ENCODE results near the gene COX6A2.
A peak's percentile ranks its signal among the peaks of the same experiment; 100 is the strongest.
"Not testable (repeated sequence)": the region's sequence is repeated elsewhere in the genome, so short reads cannot be mapped to it uniquely, and the experiment has no call there.

Gene COX6A2

GRCh38 chr16:31461921-31462804 is 34.0 kb upstream of the COX6A2 start:
- DNase-seq = no peak

GRCh38 chr16:31461201-31461920 is 33.2 kb upstream of the COX6A2 start:
- DNase-seq = no peak

GRCh38 chr16:31460582-31461002 is 32.4 kb upstream of the COX6A2 start:
- DNase-seq = no peak

- peak; percentile 100 for DNase-seq
Measured at GRCh38 chr16:31459687-31460581, 31.8 kb upstream of the COX6A2 start.

GRCh38 chr16:31458844-31459686 is 30.9 kb upstream of the COX6A2 start, which contains the start of gene ARMC5:
TSS of gene ARMC5 (plus strand) at chr16:31459501. CDS start at chr16:31459525, 24 bp downstream.
- peak; percentile 98 for DNase-seq

- DNase-seq = peak; percentile 84
Measured at GRCh38 chr16:31458073-31458843, 30.1 kb upstream of the COX6A2 start.

- no peak for DNase-seq
Measured at GRCh38 chr16:31456988-31457360, 28.8 kb upstream of the COX6A2 start.

- no peak for DNase-seq
Measured at GRCh38 chr16:31455601-31456314, 27.6 kb upstream of the COX6A2 start.

- no peak for DNase-seq
Measured at GRCh38 chr16:31453255-31454204, 25.4 kb upstream of the COX6A2 start.

- DNase-seq = no peak
Measured at GRCh38 chr16:31452631-31453106, 24.5 kb upstream of the COX6A2 start.

- DNase-seq = no peak
Measured at GRCh38 chr16:31451681-31452351, 23.7 kb upstream of the COX6A2 start.

- DNase-seq = no peak
Measured at GRCh38 chr16:31451201-31451600, 23.0 kb upstream of the COX6A2 start.

GRCh38 chr16:31445931-31446330 is 17.8 kb upstream of the COX6A2 start:
- not testable (repeated sequence) for DNase-seq

GRCh38 chr16:31441956-31442355 is 13.8 kb upstream of the COX6A2 start:
- DNase-seq = no peak

GRCh38 chr16:31440516-31441184 is 12.5 kb upstream of the COX6A2 start:
- DNase-seq = no peak

- DNase-seq = no peak
Measured at GRCh38 chr16:31439519-31439918, 11.4 kb upstream of the COX6A2 start.

GRCh38 chr16:31439023-31439422 is 10.9 kb upstream of the COX6A2 start:
- not testable (repeated sequence) for DNase-seq

GRCh38 chr16:31438414-31438813 is 10.3 kb upstream of the COX6A2 start:
- DNase-seq = no peak
